Neural cell (in vitro differentiated cells): Measurements from ENCODE around the gene DACT2. TPM values are rescaled to one million over a fixed set of nuclear protein-coding genes. Genes with fewer than 3 reads are reported as not detected.
"Not testable (repeated sequence)": the region's sequence is repeated elsewhere in the genome, so short reads cannot be mapped to it uniquely, and the experiment has no call there.

ENCODE experiments used
- H2AFZ ChIP-seq: fragments of 200-600, 300-800 bp; sonication (generic), shearing (Covaris generic); 2 replicates; pipeline ENCODE4 v1.6.0; 2014; ENCODE audit warnings: low read depth, mild to moderate bottlenecking, antibody characterized with exemption, low read length, moderate library complexity
- H3F3A ChIP-seq: fragments of 200-600 bp; shearing (Covaris generic); 2 replicates; pipeline ENCODE4 v1.6.1; 2016; ENCODE audit warnings: mild to moderate bottlenecking, moderate library complexity, mixed read lengths, antibody characterized with exemption, low read length; ENCODE audit not compliant: insufficient read depth, poor library complexity, severe bottlenecking
- H3K27ac ChIP-seq: fragments of 200-600, 300-800 bp; sonication (generic), shearing (Covaris generic); 2 replicates; pipeline ENCODE4 v1.5.1; 2014; ENCODE audit warnings: mild to moderate bottlenecking, low read length, moderate library complexity
- H3K27me3 ChIP-seq: fragments of 300-800, 200-600 bp; sonication (generic), shearing (Covaris generic); 2 replicates; pipeline ENCODE4 v1.6.0; 2014; ENCODE audit warnings: mild to moderate bottlenecking, low read depth, low read length, moderate library complexity; ENCODE audit not compliant: insufficient read depth
- H3K36me3 ChIP-seq: fragments of 300-800, 200-600 bp; sonication (generic), shearing (Covaris generic); 2 replicates; pipeline ENCODE4 v1.5.1; 2014; ENCODE audit warnings: mild to moderate bottlenecking, antibody characterized with exemption, low read length, moderate library complexity; ENCODE audit not compliant: insufficient read depth
- H3K4me2 ChIP-seq: fragments of 300-800, 200-600 bp; sonication (generic), shearing (Covaris generic); 2 replicates; pipeline ENCODE4 v1.6.0; 2014; ENCODE audit warnings: mild to moderate bottlenecking, low read length
- H3K4me3 ChIP-seq: fragments of 300-800, 200-600 bp; sonication (generic), shearing (Covaris generic); 2 replicates; pipeline ENCODE4 v1.5.1; 2014; ENCODE audit warnings: mild to moderate bottlenecking, low read length, moderate library complexity
- H3K79me2 ChIP-seq: fragments of 200-600 bp; shearing (Covaris generic); replicated peaks from 2 replicates; pipeline ENCODE4 v1.6.0; 2014; ENCODE audit warnings: mild to moderate bottlenecking, low read length, moderate library complexity; ENCODE audit not compliant: insufficient read depth
- H3K9ac ChIP-seq: fragments of 300-800, 200-600 bp; sonication (generic), shearing (Covaris generic); 2 replicates; pipeline ENCODE4 v1.6.1; 2016; ENCODE audit warnings: mild to moderate bottlenecking, low read length, mixed read lengths
- H3K9me2 ChIP-seq: fragments of 200-600 bp; shearing (Covaris generic); 2 replicates; pipeline ENCODE4 v1.6.1; 2016; ENCODE audit warnings: mild to moderate bottlenecking, low read length, mixed read lengths; ENCODE audit not compliant: insufficient read depth
- H3K9me3 ChIP-seq: fragments of 200-600, 300-800 bp; sonication (generic), shearing (Covaris generic); 2 replicates; pipeline ENCODE4 v1.6.1; 2016; ENCODE audit warnings: mild to moderate bottlenecking, mixed run types, low read length, moderate library complexity, mixed read lengths
- H4K20me1 ChIP-seq: fragments of 200-600 bp; shearing (Covaris generic); 2 replicates; pipeline ENCODE4 v1.6.1; 2016; ENCODE audit warnings: mild to moderate bottlenecking, mixed run types; ENCODE audit not compliant: insufficient read depth
- EP300 ChIP-seq: fragments of 450-650 bp; conservative IDR thresholded peaks from 2 replicates; pipeline ENCODE4 v1.6.1; 2014; ENCODE audit warnings: antibody characterized with exemption, mild to moderate bottlenecking, moderate library complexity; ENCODE audit not compliant: poor library complexity, severe bottlenecking
- EZH2 ChIP-seq: fragments of 200-600, 300-800 bp; shearing (Covaris generic), sonication (generic); IDR thresholded peaks from 2 replicates; pipeline ENCODE4 v1.6.1; 2014; ENCODE audit warnings: antibody characterized with exemption, low read length, borderline replicate concordance, mild to moderate bottlenecking; ENCODE audit not compliant: insufficient read depth, poor library complexity, severe bottlenecking
- MXI1 ChIP-seq: fragments of 450-650 bp; conservative IDR thresholded peaks from 2 replicates; pipeline ENCODE4 v1.6.1; 2014; ENCODE audit warnings: antibody characterized with exemption, mild to moderate bottlenecking; ENCODE audit not compliant: poor library complexity, severe bottlenecking
- POLR2AphosphoS5 ChIP-seq: IDR thresholded peaks from 2 replicates; pipeline ENCODE4 v1.6.1; 2012
- RAD21 ChIP-seq: fragments of 450-650 bp; conservative IDR thresholded peaks from 2 replicates; pipeline ENCODE4 v1.6.1; 2014; ENCODE audit warnings: antibody characterized with exemption, mild to moderate bottlenecking, moderate library complexity
- SMC3 ChIP-seq: fragments of 450-650 bp; conservative IDR thresholded peaks from 2 replicates; pipeline ENCODE4 v1.6.1; 2014; ENCODE audit warnings: antibody characterized with exemption, mild to moderate bottlenecking, moderate library complexity; ENCODE audit not compliant: poor library complexity
- TAF1 ChIP-seq: IDR thresholded peaks from 2 replicates; pipeline ENCODE4 v1.6.1; 2012; ENCODE audit warnings: low read depth
- polyA plus RNA-seq: library from polyadenylated mRNA; depleted of rRNA; stranded (reverse); fragments of >200 nt; gene quantifications from 2 replicates; pipeline ENCODE4 v1.2.3, GENCODE V29; 2014
- TF ChIP-seq, protein P1 (sequence below): IDR thresholded peaks from 2 replicates; pipeline ENCODE4 v1.6.1; 2012; ENCODE audit warnings: borderline replicate concordance
- TF ChIP-seq, protein P2 (sequence below): fragments of 450-650 bp; IDR thresholded peaks from 2 replicates; pipeline ENCODE4 v1.5.1; 2014; ENCODE audit warnings: antibody characterized with exemption, mild to moderate bottlenecking, moderate library complexity; ENCODE audit not compliant: poor library complexity, severe bottlenecking

Gene DACT2
- polyA plus RNA-seq, 1 donor from 2014 or later = 0.48 TPM

- H3K79me2 ChIP-seq, H3K9ac ChIP-seq, H3F3A ChIP-seq, H3K9me2 ChIP-seq, H3K4me3 ChIP-seq, H3K36me3 ChIP-seq, H3K27me3 ChIP-seq, H2AFZ ChIP-seq, H3K4me2 ChIP-seq, H3K9me3 ChIP-seq, H4K20me1 ChIP-seq, H3K27ac ChIP-seq: not testable (repeated sequence)
Observed at GRCh38 chr6:168286771-168287446, 32.7 kb downstream of the DACT2 start.

DNA sequence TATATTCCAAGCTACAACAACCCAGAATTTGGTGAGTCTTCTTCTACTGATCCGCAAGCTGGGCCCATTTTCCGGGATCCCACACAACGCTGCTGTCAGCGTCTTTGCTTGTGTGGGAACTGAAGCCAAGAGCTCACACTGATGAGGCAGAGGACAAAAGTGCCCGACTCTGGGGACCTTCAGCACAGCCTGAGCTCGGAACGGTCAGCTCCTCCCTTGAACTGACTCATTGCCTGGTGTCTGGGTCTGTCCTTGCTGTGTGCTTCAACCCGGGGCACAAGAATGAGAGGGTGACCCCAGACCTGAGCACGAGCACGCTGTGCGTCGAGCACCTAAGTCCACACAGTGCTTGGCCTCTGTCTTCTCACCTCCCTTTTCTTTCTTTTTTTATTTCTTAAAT is 33.5 kb downstream of the DACT2 start:
- Histone ChIP-seq H3K27me3 (no peaks in the 10 kb centered on the region), H3K4me3 (no peak overlapping the region), H3K4me2 (no peak overlapping the region), H3F3A (no peaks in the 10 kb centered on the region), H3K79me2 (no peaks in the 10 kb centered on the region), H3K9me2 (no peaks in the 10 kb centered on the region), H3K9ac (no peak overlapping the region), H3K27ac (no peak overlapping the region), H3K9me3 (no peaks in the 10 kb centered on the region), H4K20me1 (no peaks in the 10 kb centered on the region), H2AFZ (no peak overlapping the region), H3K36me3 (no peaks in the 10 kb centered on the region)
- TF ChIP-seq EZH2 (no peak), MXI1 (no peak), EP300 (no peak), RAD21 (no peak), TAF1 (no peak), POLR2AphosphoS5 (no peak), SMC3 (no peak)
- TF ChIP-seq, protein P1, sequence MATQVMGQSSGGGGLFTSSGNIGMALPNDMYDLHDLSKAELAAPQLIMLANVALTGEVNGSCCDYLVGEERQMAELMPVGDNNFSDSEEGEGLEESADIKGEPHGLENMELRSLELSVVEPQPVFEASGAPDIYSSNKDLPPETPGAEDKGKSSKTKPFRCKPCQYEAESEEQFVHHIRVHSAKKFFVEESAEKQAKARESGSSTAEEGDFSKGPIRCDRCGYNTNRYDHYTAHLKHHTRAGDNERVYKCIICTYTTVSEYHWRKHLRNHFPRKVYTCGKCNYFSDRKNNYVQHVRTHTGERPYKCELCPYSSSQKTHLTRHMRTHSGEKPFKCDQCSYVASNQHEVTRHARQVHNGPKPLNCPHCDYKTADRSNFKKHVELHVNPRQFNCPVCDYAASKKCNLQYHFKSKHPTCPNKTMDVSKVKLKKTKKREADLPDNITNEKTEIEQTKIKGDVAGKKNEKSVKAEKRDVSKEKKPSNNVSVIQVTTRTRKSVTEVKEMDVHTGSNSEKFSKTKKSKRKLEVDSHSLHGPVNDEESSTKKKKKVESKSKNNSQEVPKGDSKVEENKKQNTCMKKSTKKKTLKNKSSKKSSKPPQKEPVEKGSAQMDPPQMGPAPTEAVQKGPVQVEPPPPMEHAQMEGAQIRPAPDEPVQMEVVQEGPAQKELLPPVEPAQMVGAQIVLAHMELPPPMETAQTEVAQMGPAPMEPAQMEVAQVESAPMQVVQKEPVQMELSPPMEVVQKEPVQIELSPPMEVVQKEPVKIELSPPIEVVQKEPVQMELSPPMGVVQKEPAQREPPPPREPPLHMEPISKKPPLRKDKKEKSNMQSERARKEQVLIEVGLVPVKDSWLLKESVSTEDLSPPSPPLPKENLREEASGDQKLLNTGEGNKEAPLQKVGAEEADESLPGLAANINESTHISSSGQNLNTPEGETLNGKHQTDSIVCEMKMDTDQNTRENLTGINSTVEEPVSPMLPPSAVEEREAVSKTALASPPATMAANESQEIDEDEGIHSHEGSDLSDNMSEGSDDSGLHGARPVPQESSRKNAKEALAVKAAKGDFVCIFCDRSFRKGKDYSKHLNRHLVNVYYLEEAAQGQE = no peak

DNA sequence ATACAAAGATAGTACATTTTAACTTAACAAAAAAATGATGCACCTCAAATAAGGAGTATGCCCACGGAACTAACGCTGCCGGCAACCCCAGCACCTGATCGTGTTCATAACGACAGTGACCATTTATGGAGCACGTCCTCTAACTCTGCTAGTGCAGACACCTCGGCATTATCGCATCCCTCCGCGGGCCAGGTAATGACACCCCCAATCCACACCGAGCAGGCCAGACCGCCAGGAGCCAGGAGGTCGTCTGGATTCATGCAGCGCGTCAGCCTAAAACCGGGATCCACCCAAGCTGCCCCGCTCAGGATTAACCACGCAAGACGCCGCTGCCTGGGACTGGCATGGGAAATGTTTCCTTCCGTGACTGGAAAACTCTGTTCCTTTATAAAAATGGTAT is 34.1 kb downstream of the DACT2 start:
- Histone ChIP-seq H3K27me3 (no peaks in the 10 kb centered on the region), H3K4me3 (no peak overlapping the region), H3K9me2 (no peaks in the 10 kb centered on the region), H3K36me3 (no peaks in the 10 kb centered on the region), H4K20me1 (no peaks in the 10 kb centered on the region), H3K9ac (no peak overlapping the region), H3K27ac (no peak overlapping the region), H3K9me3 (no peaks in the 10 kb centered on the region), H3F3A (no peaks in the 10 kb centered on the region), H3K79me2 (no peaks in the 10 kb centered on the region), H2AFZ (no peak overlapping the region), H3K4me2 (no peak overlapping the region)
- TF ChIP-seq, protein P2, sequence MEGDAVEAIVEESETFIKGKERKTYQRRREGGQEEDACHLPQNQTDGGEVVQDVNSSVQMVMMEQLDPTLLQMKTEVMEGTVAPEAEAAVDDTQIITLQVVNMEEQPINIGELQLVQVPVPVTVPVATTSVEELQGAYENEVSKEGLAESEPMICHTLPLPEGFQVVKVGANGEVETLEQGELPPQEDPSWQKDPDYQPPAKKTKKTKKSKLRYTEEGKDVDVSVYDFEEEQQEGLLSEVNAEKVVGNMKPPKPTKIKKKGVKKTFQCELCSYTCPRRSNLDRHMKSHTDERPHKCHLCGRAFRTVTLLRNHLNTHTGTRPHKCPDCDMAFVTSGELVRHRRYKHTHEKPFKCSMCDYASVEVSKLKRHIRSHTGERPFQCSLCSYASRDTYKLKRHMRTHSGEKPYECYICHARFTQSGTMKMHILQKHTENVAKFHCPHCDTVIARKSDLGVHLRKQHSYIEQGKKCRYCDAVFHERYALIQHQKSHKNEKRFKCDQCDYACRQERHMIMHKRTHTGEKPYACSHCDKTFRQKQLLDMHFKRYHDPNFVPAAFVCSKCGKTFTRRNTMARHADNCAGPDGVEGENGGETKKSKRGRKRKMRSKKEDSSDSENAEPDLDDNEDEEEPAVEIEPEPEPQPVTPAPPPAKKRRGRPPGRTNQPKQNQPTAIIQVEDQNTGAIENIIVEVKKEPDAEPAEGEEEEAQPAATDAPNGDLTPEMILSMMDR = no peak
- TF ChIP-seq, protein P1 = no peak
- TF ChIP-seq MXI1 (no peak), POLR2AphosphoS5 (no peak), TAF1 (no peak), RAD21 (no peak), EZH2 (no peak), SMC3 (no peak), EP300 (no peak)
